ENCODE results near the gene HOXB7. TPM values are rescaled to one million over a fixed set of nuclear protein-coding genes. Genes with fewer than 3 reads are reported as not detected.

Gene HOXB7
- total RNA-seq, 1 experiment from 2014 or later = not detected

- no peak overlapping the region for H3K9ac ChIP-seq (ENCODE audit: extremely low read depth, insufficient read length, low read length)
- H3K79me2 ChIP-seq (ENCODE audit: insufficient read depth, low read length) = no peaks in the 10 kb centered on the region
- Mint-ChIP-seq H3K4me1 (peaks cover 4 to 21% of the 10 kb centered on the region in 2 experiments), H3K27me3 (ENCODE audit: low read depth) (peaks cover 99% of the 10 kb centered on the region), H3K27ac (no peak overlapping the region), H3K9me3 (peaks cover 1 to 7% of the 10 kb centered on the region in 2 experiments; a peak in 2 of 5 replicates), H3K4me3 (no peak overlapping the region), H3K36me3 (ENCODE audit: insufficient read depth in 1 of 3, low read depth in 3 of 3) (peaks cover 0 to 2% (median 0%) of the 10 kb centered on the region in 3 experiments; a peak in 2 of 7 replicates)
- no CpG with 5 or more reads among the region's 2 CpGs for WGBS (ENCODE audit: extremely low coverage, insufficient read length, low lambda C conversion rate)
- H2AFZ ChIP-seq (ENCODE audit: low read length) = no peak overlapping the region
- H4K20me1 ChIP-seq (ENCODE audit: control insufficient read depth, insufficient read depth, insufficient read length) = no peaks in the 10 kb centered on the region
- no peak overlapping the region for H2BK15ac ChIP-seq (ENCODE audit: low read depth, low read length)
- H2AK5ac ChIP-seq (ENCODE audit: insufficient read length, low read length) = no peak overlapping the region
- no peak overlapping the region for H3K18ac ChIP-seq (ENCODE audit: insufficient read length, low read depth, low read length)
- H2BK5ac ChIP-seq (ENCODE audit: insufficient read length, low read length) = no peak overlapping the region
- no peaks in the 10 kb centered on the region for H3K4me1 ChIP-seq (ENCODE audit: insufficient read depth, low read length)
- no peak overlapping the region for H4K8ac ChIP-seq (replicated peaks; ENCODE audit: insufficient read length, low read depth, low read length)
- no peak overlapping the region for H3T11ph ChIP-seq (ENCODE audit: low read length)
- DNase-seq = no peak
- no peak overlapping the region for H4K5ac ChIP-seq (ENCODE audit: insufficient read length, low read depth, low read length)
- no peak overlapping the region for H2BK20ac ChIP-seq (ENCODE audit: low read depth, low read length, poor library complexity, severe bottlenecking)
- H3K27me3 ChIP-seq (ENCODE audit: insufficient read depth, low read length) = peaks cover 97% of the 10 kb centered on the region
- no peak overlapping the region for H2BK12ac ChIP-seq (ENCODE audit: insufficient read length, low read depth, low read length)
- no peak overlapping the region for H4K91ac ChIP-seq (ENCODE audit: insufficient read length, low read depth, low read length)
- H3K23me2 ChIP-seq (ENCODE audit: insufficient read length, low read depth, low read length, poor library complexity, severe bottlenecking) = no peaks in the 10 kb centered on the region
- H3K4ac ChIP-seq (ENCODE audit: low read depth, low read length) = no peak overlapping the region
- H3K4me2 ChIP-seq (ENCODE audit: insufficient read depth, insufficient read length, low read length) = no peak overlapping the region
- no peak overlapping the region for H2BK120ac ChIP-seq (ENCODE audit: low read depth, low read length, poor library complexity, severe bottlenecking)
- H3K14ac ChIP-seq (ENCODE audit: insufficient read depth, low read length) = no peak overlapping the region
- H3K79me1 ChIP-seq (ENCODE audit: insufficient read depth, low read depth, low read length, poor library complexity, severe bottlenecking) = no peaks in the 10 kb centered on the region
- TF ChIP-seq CTCF (conservative IDR thresholded peaks at IDR 0.05) = no peak
- H3K23ac ChIP-seq (ENCODE audit: insufficient read length, low read depth, low read length) = no peak overlapping the region
- H3K9me3 ChIP-seq (ENCODE audit: control insufficient read depth, low read depth, low read length) = no peaks in the 10 kb centered on the region
- no peak overlapping the region for H3K27ac ChIP-seq (ENCODE audit: insufficient read length, low read depth, low read length)
- H3K56ac ChIP-seq (ENCODE audit: insufficient read length, low read depth, low read length) = no peak overlapping the region
Measured at GRCh38 chr17:48558831-48559121, 52.0 kb downstream of the HOXB7 start.

All from H9 (cell line).